Lower lobe of right lung (tissue), 2 donors: ENCODE measurements around the gene NUP98. TPM values are rescaled to one million over a fixed set of nuclear protein-coding genes. Genes with fewer than 3 reads are reported as not detected.

Experiments
- ATAC-seq, 2 donors: fragments of 200-7000 bp; cut with Tn5 transposase; one replicate each; pipeline ENCODE4 v1.9.1; 2020 to 2022; ENCODE audit warnings: mild to moderate bottlenecking in 2 of 2, moderate library complexity in 2 of 2
- DNase-seq: peaks from one replicate; pipeline ENCODE4 v3.0.0-alpha.2; 2020
- H3K27ac ChIP-seq: fragments of 200-600 bp; one replicate; pipeline ENCODE4 v1.8.0; 2022
- H3K27me3 ChIP-seq: fragments of 200-600 bp; one replicate; pipeline ENCODE4 v1.8.0; 2022; ENCODE audit warnings: low read depth
- H3K36me3 ChIP-seq: fragments of 200-600 bp; one replicate; pipeline ENCODE4 v1.8.0; 2022; ENCODE audit warnings: mild to moderate bottlenecking
- H3K4me1 ChIP-seq: fragments of 200-600 bp; one replicate; pipeline ENCODE4 v1.8.0; 2022
- H3K4me3 ChIP-seq: fragments of 200-600 bp; one replicate; pipeline ENCODE4 v1.8.0; 2022; ENCODE audit warnings: mild to moderate bottlenecking
- H3K9me3 ChIP-seq: fragments of 200-600 bp; one replicate; pipeline ENCODE4 v1.8.0; 2022
- intact Hi-C: fragments of 100-400 bp; cut with DNase I; formaldehyde crosslinking; loops from one replicate; pipeline ENCODE4 v1.11.0; 2022
- total RNA-seq: library from RNA; stranded (reverse); fragmentation: NEBNext Ultra II Directional; extraction: Animal tissue kit (Norgen Biotek cat#: 25700); gene quantifications from one replicate; pipeline ENCODE4 v1.2.1, GENCODE V29; 2021
- TF ChIP-seq, protein P1 (sequence below): fragments of 200-600 bp; IDR thresholded peaks from one replicate; pipeline ENCODE4 v1.8.0; 2022; ENCODE audit warnings: antibody characterized with exemption, mild to moderate bottlenecking
- donor health status: DM: no; HTN: yes; CAD: no; lungs with severe emphysema.

The NUP98 gene
- total RNA-seq, 1 donor from 2014 or later: 62.3 TPM

DNA sequence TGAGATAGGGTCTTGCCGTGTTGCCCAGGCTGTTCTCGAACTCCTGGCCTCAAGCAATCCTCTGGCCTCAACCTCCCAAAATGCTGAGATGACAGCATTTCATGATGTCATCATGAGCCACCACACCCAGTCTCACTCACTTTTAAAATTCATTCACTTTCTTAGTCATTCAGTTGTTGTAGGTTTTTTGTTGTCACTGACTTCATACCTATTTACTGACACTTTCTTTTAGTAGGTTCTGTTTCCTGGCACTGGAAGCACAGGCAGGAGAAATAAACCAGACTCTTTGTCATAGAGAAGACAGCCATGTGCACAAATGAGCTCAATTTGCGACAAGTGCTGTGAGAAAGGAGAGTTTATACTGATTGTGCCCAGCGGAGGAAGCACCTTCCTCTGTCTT is 166.0 kb downstream of the NUP98 start:
- ATAC-seq (no peak), DNase-seq (no peak)
- Histone ChIP-seq H3K27me3 (no peaks in the 10 kb centered on the region), H3K4me3 (no peak overlapping the region), H3K4me1 (no peaks in the 10 kb centered on the region), H3K27ac (no peak overlapping the region), H3K9me3 (no peaks in the 10 kb centered on the region), H3K36me3 (no peaks in the 10 kb centered on the region)
- intact Hi-C loops: no loop called here
- TF ChIP-seq, protein P1, sequence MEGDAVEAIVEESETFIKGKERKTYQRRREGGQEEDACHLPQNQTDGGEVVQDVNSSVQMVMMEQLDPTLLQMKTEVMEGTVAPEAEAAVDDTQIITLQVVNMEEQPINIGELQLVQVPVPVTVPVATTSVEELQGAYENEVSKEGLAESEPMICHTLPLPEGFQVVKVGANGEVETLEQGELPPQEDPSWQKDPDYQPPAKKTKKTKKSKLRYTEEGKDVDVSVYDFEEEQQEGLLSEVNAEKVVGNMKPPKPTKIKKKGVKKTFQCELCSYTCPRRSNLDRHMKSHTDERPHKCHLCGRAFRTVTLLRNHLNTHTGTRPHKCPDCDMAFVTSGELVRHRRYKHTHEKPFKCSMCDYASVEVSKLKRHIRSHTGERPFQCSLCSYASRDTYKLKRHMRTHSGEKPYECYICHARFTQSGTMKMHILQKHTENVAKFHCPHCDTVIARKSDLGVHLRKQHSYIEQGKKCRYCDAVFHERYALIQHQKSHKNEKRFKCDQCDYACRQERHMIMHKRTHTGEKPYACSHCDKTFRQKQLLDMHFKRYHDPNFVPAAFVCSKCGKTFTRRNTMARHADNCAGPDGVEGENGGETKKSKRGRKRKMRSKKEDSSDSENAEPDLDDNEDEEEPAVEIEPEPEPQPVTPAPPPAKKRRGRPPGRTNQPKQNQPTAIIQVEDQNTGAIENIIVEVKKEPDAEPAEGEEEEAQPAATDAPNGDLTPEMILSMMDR: no peak

DNA sequence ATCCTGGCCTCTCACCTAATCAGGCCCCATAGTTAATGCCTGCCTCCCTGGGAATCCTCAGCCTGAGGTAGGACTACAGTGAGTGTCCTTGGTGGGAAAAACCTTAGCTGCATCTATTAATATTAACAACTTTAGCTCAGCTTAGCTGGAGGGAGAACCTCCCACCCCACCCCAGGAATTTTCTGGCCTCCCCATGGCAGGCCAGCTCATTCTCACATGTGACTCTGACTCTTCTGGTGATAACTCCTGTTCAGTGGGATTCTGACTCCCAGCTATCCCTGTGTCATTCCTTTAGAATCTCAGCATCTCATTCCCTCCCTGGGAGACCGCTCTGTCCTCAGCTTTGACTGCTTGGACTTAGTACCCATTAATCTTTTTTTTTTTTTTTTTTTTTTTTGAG is 170.1 kb downstream of the NUP98 start:
- TF ChIP-seq, protein P1: no peak
- intact Hi-C loops: no loop called here
- no peak for DNase-seq

DNA sequence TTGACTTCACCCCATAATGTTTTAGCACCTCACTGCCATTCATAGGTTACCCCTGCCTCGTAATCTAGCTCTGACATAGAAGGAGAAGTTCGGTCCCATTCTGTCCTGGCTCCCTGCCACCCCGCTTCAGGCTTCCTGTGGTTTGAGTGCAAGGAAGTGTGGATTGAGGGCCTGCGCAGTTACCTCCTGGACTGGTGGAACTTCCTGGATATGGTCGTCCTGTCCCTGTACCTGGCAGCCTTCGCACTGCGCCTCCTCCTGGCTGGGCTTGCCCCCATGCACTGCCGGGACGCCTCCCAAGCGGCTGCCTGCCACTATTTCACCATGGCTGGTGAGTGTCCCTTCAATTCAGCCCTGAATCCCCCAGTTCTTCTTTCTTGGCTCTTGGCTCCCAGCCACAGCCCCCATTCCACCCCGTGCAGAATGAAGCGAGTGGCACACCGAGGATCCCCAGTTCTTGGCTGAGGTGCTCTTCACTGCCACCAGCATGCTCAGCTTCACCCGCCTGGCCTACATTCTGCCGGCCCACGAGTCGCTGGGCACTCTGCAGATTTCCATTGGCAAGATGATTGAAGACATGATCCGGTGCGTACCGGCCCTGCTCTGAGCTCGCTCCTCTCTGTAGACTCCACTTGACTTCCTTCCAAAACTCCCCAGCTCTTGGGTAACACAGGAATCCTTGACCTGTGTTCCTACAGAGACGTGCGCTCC is 170.9 kb downstream of the NUP98 start:
- no peak overlapping the region for H3K27ac ChIP-seq
- TF ChIP-seq, protein P1: no peak
- ATAC-seq (peak; percentile 66 to 75), DNase-seq (peak; percentile 84)
- intact Hi-C loops: no loop called here
- H3K36me3 ChIP-seq: no peaks in the 10 kb centered on the region
- H3K4me3 ChIP-seq: peak overlapping the region; percentile 29
- H3K9me3 ChIP-seq: no peaks in the 10 kb centered on the region
- H3K27me3 ChIP-seq: no peaks in the 10 kb centered on the region
- no peaks in the 10 kb centered on the region for H3K4me1 ChIP-seq

More for the DNA sequence above, 170.1 kb downstream of the NUP98 start:
- ATAC-seq: no peak
- no peak overlapping the region for H3K4me3 ChIP-seq
- H3K4me1 ChIP-seq: no peaks in the 10 kb centered on the region
- H3K27me3 ChIP-seq: no peaks in the 10 kb centered on the region
- H3K36me3 ChIP-seq: no peaks in the 10 kb centered on the region
- no peak overlapping the region for H3K27ac ChIP-seq
- H3K9me3 ChIP-seq: no peaks in the 10 kb centered on the region

Other genes with a start within 250 kb of the NUP98 start
- gene ART5, start 155.6 kb downstream of the NUP98 start, total RNA-seq: 2.2 TPM
- 1.0 TPM for gene ART1, start 152.4 kb downstream of the NUP98 start, total RNA-seq
- 1.7 TPM for gene CHRNA10, start 126.2 kb downstream of the NUP98 start, total RNA-seq
- 23.8 TPM for gene PGAP2, start 11.0 kb upstream of the NUP98 start, total RNA-seq
- gene RHOG, start 43.4 kb upstream of the NUP98 start, total RNA-seq: 86.5 TPM
- 59.5 TPM for gene STIM1, start 58.1 kb upstream of the NUP98 start, total RNA-seq